Activated CD8-positive, alpha-beta memory T cell treated with anti-CD3 and anti-CD28 coated beads, Interleukin-2, amount 50 U/mL, for 4 hours (primary cell): ENCODE measurements around the gene OTOP2.
"Not testable (repeated sequence)": the region's sequence is repeated elsewhere in the genome, so short reads cannot be mapped to it uniquely, and the experiment has no call there.

ENCODE experiments used
- DNase-seq: peaks from one replicate; pipeline ENCODE4 v3.0.0-alpha.2; 2020

Gene OTOP2

DNA sequence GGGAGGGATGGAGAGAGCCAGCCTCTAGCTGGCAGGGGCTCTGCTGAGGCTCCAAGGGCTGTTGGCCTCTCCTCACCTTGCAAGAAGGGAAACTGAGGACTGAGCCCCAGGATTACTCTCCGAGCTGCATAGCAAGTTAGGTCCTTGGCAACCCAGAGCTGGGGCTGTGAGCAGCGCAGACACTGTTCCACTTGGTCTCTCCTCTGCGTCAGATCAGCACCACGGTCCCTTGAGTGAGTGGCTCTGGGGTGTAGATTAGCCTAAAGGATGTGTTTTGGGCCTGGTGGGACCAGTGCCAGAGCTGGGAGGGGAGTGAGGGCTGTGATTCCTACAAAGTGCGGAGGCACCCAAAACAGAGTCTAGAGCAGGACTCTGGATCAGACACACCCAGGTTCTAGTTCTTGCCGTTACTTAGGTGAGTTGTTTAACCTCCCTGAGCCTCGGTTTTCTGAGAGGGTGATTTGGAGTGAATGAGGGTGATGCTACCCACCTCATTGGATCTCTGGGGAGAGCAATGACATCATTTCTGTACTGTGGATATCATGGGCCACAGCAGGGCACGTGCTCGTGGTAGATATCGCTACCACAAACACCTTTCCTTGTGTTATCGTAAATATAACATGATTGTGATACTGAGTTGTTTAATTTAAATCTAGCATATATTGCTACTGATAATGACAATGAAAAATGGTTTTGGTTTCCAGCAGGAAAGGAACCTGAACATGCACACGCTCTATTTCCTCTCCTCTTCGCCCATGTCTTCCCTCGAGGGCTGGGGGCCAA is 22.5 kb upstream of the OTOP2 start:
- no peak for DNase-seq

DNA sequence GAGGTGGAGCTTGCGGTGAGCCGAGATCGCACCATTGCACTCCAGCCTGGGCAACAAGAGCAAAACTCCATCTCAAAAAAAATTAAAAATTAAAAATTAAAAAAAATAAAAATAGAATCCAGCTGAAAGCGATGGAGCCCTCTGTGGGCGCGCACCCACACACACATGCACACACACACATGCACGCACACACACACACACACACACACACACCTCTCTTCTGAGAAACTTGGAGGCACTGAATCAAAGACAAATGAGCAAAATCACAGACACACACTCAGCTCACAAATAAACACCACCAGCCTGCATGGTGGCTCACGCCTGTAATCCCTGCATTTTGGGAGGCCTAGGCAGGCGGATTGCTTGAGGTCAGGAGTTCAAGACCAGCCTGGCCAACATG is 21.0 kb upstream of the OTOP2 start:
- DNase-seq, result no peak

DNA sequence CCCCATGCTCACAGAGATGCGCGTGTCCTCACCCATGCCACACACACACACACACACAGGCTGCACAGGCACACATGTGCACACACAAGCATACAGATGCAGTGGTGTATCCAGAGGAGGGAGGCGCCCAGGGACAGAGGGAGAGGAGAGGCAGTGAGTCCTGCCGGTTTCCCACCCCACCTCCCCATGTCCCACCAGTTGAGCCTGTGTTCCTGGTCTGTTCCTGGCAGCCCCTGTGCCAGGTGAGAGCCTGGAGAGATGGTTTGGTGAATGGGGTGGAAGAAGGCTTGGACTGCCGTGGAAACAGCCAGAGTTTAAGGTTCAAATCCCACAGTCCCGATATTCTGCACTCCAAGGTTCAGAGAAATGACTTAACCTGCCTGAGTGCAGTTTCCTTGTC is 20.4 kb upstream of the OTOP2 start:
- DNase-seq, result no peak

- no peak for DNase-seq
Measured at GRCh38 chr17:74904687-74905409, 19.2 kb upstream of the OTOP2 start.

GRCh38 chr17:74906214-74906793 is 17.8 kb upstream of the OTOP2 start:
- DNase-seq, result not testable (repeated sequence)

- DNase-seq, result no peak
Measured at GRCh38 chr17:74907012-74907411, 17.1 kb upstream of the OTOP2 start.

DNA sequence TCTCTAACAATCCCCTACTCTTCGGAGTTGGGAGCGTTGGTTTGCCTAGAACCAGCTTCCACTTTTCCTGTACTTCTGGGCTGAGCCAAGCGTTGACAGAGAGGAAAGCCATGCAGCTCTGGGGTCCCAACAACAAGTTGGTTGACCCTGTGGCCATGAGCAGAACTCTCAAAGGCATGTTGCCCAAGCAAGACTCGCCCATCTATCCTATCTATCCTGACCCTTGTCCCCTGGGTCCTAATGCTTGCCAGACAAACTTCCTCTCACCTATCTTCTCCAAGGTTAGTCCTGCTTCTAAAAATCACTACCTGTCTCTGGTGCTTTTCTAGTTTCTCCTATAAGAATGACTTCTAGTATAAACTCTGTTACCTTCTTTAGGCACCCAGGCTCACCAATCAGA is 15.0 kb upstream of the OTOP2 start:
- DNase-seq, result not testable (repeated sequence)

- not testable (repeated sequence) for DNase-seq
Measured at GRCh38 chr17:74911423-74911822, 12.7 kb upstream of the OTOP2 start.

DNA sequence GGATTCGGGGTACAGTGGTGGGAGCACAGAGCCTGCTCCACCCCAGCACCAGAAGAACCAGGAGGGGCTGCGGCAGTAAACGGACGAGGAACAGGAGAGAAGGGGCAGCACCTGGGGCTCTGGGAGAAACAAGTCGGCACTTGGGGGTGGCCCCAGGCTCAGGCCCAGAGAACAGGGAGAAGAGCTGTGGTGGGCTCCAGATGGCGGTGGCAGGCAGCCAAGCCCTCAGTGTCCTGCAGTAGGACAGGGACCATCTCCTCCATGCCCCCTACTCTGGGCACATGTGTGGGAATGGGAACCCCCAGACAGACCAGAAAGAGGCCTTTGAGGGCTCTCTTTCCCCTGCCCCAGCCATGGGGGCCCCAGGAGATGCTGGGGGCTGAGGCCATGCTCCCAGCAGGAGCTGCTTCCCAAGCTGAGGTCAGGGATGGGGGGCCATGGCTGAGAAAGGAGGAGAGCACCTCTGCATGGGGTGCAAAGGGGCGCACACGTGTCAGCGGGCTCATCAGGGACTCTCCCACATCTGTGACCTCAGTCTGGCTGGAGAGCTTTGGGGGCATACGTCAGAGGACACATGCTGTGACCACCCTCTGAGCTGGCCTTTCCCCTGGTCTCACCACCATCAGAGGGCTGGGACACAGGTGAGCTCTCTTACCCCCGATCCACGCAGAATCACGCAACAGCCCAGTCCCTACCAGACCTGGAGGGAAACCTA is 7.8 kb upstream of the OTOP2 start:
- no peak for DNase-seq

- DNase-seq, result no peak
Measured at GRCh38 chr17:74916851-74917199, 7.2 kb upstream of the OTOP2 start.

- no peak for DNase-seq
Measured at GRCh38 chr17:74917430-74917829, 6.6 kb upstream of the OTOP2 start.

- DNase-seq, result no peak
Measured at GRCh38 chr17:74918906-74919305, 5.2 kb upstream of the OTOP2 start.

DNA sequence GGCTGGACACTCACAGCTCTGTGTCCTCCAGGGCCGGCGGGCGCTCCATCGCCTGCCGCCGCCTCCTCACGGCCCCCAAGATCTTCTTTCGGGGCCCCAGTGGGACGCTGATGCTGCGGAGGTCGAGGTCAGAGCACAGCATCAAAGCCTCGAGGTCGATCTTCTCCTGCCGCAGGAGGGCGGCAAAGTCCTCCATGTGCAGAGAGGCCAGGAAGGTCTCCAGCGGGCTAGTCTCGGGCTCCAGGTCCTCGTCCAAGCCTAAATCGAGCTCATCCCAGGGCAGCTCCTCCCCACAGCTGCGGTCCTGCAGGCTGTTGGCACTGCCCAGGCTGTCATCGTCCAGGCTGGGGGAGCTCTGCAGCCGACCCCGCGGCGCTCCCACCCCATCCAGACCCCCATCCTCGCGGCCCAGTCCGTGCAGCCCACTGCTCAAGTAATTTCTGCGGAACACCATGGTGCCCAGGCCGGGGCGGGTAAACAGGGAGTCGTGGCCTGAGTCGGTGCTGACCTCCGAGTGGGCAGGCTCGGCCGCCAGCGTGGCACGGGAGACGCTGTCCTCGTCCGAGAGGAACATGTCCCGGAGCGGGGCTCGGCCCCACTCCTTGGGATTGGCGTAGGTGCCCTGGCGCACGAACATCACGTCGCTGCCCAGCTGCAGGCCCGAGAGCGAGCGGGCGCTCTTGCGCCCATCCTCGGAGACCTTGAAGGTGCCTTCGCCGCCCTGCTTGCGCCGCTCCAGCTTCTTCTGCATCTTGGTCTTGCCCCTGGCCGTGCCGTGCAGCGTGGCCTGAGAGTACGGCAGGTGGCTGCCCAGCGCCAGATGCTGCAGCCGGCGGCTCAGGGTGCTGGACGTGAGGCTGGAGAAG is 4.4 kb upstream of the OTOP2 start:
- DNase-seq, result no peak

GRCh38 chr17:74920306-74920620 is 3.8 kb upstream of the OTOP2 start:
- no peak for DNase-seq

DNA sequence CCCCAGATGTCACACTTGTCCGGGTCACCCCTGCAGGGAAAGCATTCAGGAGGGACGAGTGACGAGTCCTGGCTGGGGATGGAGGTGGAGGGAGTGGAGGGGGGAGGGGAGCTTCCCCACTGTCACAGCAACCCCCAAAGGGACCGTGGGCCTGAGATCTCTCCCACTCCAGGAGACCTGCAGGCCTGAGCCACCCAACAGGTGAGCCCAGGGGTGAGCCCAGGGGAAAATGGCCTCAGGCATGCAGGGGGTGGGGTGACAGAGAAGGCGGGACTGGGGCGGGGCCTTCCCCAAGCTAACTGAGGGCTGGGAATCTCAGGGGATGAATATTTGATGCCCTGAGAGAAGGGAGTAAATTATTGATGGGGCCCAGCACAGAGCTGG is 3.4 kb upstream of the OTOP2 start:
- no peak for DNase-seq

DNA sequence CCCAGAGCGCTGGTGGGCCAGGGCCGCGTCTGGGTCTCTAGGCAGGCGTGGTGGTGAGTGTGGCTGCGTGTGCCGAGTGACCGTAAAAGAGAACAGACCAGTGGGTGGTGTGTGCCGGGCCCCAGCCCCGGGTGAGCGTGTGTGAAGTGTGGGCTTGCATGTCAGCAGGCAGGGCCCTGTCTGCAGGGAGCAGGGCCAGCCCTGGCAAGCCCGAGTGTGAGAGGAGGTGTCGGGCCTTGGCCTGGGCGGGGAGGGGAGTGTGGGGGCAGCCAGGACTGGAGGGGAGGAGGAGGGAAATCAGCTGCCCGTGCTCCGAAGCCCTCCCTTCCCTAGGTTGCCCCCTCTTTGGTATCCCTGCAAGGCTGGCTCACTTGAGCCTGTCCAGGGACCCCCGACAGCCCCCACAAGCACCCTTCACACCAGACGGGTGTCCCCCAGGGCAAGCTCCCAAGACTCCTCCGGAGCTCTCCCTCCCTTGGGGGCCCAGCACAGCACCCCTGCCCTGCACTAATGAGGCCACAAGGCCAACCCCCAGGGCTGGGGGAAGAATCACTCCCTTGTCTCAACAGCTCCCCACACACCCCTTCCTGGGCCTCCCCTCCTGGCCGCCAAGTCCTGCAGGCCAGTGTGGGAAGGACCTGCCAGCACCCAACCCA is 2.9 kb upstream of the OTOP2 start:
- no peak for DNase-seq

DNA sequence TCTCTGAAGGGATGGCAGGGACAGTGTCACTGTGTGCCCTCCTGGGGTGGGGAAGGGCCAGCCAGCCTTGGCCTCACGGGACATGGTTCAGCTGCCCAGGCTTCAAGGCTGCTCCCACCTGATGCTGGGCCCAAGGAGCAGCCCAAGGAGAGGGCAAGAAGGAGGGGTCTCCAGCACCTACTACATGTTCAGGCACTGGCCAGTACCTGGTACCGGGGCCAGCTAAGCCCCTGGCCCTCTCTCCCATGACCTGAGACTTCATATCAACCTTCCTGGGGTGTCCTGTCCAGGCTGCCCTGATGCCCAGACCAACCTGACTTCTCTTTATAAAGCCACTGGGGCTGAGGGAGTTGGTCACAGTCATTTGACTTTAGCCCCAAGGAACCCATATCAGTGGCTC is 2.3 kb upstream of the OTOP2 start:
- no peak for DNase-seq

DNA sequence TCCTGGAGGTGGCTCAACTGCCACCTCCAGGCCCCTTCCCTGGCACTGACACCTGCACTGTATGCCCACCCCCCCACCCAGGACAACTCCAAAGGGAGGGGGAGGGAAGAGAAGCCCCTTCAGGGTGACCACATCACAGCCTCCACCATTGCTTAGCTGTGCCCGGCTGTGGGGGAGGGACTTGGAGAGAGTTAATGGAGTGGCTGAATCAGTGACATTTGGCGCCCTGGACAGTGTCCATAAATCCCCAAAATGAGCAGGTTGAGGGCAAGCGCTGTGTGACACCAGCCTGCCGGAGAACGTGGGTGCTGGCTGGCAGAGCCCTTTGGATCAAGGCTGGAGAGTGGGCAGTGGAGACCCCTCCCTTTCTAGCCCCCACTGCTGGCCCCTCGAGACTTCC is 1.9 kb upstream of the OTOP2 start:
- DNase-seq, result no peak

GRCh38 chr17:74922694-74923537 is 1.2 kb upstream of the OTOP2 start, which contains the start of gene USH1G:
USH1G (minus strand) TSS chr17:74923255; CDS start chr17:74923073, 182 bp downstream.
- DNase-seq, result peak; percentile 26

- DNase-seq, result peak; percentile 77
Measured at GRCh38 chr17:74923538-74924249, 379 bp upstream of the OTOP2 start.
